Suprapubic skin (tissue), 3 donors: ENCODE results near the gene DOK4.

ENCODE experiments used
- CTCF ChIP-seq, 2 donors: fragments of 200-600 bp in 1 of 2; fragments of 450-650 bp in 1 of 2; sonication (generic) in 1 of 2; IDR thresholded peaks; one replicate each; pipeline ENCODE4 v1.5.1; 2016 to 2019; ENCODE audit warnings: antibody characterized with exemption in 2 of 2, mild to moderate bottlenecking in 1 of 2, moderate library complexity in 1 of 2
- POLR2A ChIP-seq, 2 donors: fragments of 450-650 bp; IDR thresholded peaks; one replicate each; pipeline ENCODE4 v1.6.1; 2017; ENCODE audit warnings: antibody characterized with exemption in 2 of 2, mild to moderate bottlenecking in 2 of 2, moderate library complexity in 2 of 2

GRCh38 chr16:57471852-57472664 lies 14.2 kb downstream of the DOK4 start:
- TF ChIP-seq POLR2A (IDR thresholded peaks at IDR 0.05) (no peak), CTCF (IDR thresholded peaks at IDR 0.05) (no peak)
